GM19467 (cell line): ENCODE results near the gene NFKBIE.
"Not testable (repeated sequence)": the region's sequence is repeated elsewhere in the genome, so short reads cannot be mapped to it uniquely, and the experiment has no call there.

ENCODE experiments used
- ATAC-seq: cut with Tn5 transposase; IDR thresholded peaks from one replicate; pipeline ENCODE4 v1.9.1; 2021; ENCODE audit warnings: mild to moderate bottlenecking, moderate library complexity; ENCODE audit not compliant: unreplicated experiment

The NFKBIE gene

GRCh38 chr6:44265007-44265721 is at the start of gene NFKBIE:
NFKBIE (minus strand) TSS chr6:44265551; CDS start chr6:44265346, 205 bp downstream.
- peak; percentile 35 for ATAC-seq

GRCh38 chr6:44314657-44315056 is 49.3 kb upstream of the NFKBIE start:
- not testable (repeated sequence) for ATAC-seq

- peak; percentile 85 for ATAC-seq
These were observed 47.8 kb upstream of the NFKBIE start, which contains the start of gene AARS2 for GRCh38 chr6:44312901-44313788. AARS2 (minus strand) TSS chr6:44313347; CDS start chr6:44313323, 24 bp downstream.

GRCh38 chr6:44311767-44312166 is 46.4 kb upstream of the NFKBIE start:
- ATAC-seq = no peak

- ATAC-seq = no peak
These were observed 46.0 kb upstream of the NFKBIE start for GRCh38 chr6:44311304-44311703.

GRCh38 chr6:44310241-44310640 is 44.9 kb upstream of the NFKBIE start:
- ATAC-seq = no peak

- no peak for ATAC-seq
These were observed 44.3 kb upstream of the NFKBIE start for GRCh38 chr6:44309631-44310030.

GRCh38 chr6:44309092-44309491 is 43.7 kb upstream of the NFKBIE start:
- no peak for ATAC-seq

GRCh38 chr6:44307217-44307616 is 41.9 kb upstream of the NFKBIE start:
- no peak for ATAC-seq

- ATAC-seq = no peak
These were observed 41.4 kb upstream of the NFKBIE start for GRCh38 chr6:44306710-44307109.

- ATAC-seq = no peak
These were observed 39.9 kb upstream of the NFKBIE start for GRCh38 chr6:44305200-44305725.

GRCh38 chr6:44304282-44305199 is 39.2 kb upstream of the NFKBIE start:
- ATAC-seq = no peak

GRCh38 chr6:44303842-44304241 is 38.5 kb upstream of the NFKBIE start:
- ATAC-seq = no peak

- ATAC-seq = no peak
These were observed 37.5 kb upstream of the NFKBIE start for GRCh38 chr6:44302856-44303255.

GRCh38 chr6:44301782-44302564 is 36.6 kb upstream of the NFKBIE start:
- ATAC-seq = no peak

- no peak for ATAC-seq
These were observed 35.8 kb upstream of the NFKBIE start for GRCh38 chr6:44301106-44301505.

GRCh38 chr6:44300292-44300823 is 35.0 kb upstream of the NFKBIE start:
- no peak for ATAC-seq

- no peak for ATAC-seq
These were observed 33.5 kb upstream of the NFKBIE start for GRCh38 chr6:44298864-44299263.

GRCh38 chr6:44298055-44298803 is 32.9 kb upstream of the NFKBIE start:
- ATAC-seq = no peak
